ENCODE data around the gene CERS1.

- no peak for TF ChIP-seq CTCF (IDR thresholded peaks at IDR 0.05; ENCODE audit: borderline replicate concordance, extremely low read depth, low read length, poor library complexity, severe bottlenecking)
- no peak for TF ChIP-seq EZH2 (IDR thresholded peaks at IDR 0.05; ENCODE audit: borderline replicate concordance, low read depth, low read length, severe bottlenecking)
Measured at GRCh38 chr19:18841400-18841799, 54.6 kb downstream of the CERS1 start.

Measured in DND-41 (cell line).